ENCODE results near the gene MED9.

The MED9 gene

DNA sequence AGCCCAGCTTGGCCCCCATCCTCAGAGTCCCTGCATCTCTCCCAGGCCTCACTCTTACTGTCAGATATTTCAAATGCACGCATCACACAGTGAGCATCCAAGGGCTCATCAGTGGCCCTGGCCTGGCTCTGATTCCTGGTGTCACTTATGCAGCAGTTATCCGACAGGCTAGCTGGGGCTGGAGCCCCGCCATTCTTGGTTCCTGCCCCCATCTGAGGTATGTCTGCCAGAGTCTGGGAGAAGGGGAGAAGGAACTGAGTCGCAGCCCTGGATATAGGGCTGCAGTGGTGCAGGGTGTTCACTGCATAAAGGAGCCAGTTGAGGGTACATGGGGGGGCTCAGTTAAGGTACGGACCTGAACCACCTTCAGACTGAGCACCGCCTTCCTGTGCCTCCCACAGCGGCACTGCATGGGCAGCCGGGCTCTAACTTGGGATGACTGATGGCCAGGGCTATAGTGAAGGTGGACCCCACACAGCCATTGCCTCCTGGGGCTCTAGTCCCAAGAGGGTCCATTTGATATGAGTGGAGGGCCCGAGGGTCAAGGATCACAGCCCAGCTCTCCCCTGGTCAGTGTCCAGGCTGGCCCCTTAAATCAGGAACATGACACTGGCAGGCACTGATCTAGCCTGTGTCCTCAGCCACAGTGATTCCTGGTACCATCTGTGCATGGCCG is 21.2 kb downstream of the MED9 start:
- in situ Hi-C loops (cut with HindIII; ENCODE audit: low pct_ligation_motif_present, low pct_unique_long_range_greater_than_20kb, low sequenced_read_pairs) = no loop called here
- DNase-seq = no peak

DNA sequence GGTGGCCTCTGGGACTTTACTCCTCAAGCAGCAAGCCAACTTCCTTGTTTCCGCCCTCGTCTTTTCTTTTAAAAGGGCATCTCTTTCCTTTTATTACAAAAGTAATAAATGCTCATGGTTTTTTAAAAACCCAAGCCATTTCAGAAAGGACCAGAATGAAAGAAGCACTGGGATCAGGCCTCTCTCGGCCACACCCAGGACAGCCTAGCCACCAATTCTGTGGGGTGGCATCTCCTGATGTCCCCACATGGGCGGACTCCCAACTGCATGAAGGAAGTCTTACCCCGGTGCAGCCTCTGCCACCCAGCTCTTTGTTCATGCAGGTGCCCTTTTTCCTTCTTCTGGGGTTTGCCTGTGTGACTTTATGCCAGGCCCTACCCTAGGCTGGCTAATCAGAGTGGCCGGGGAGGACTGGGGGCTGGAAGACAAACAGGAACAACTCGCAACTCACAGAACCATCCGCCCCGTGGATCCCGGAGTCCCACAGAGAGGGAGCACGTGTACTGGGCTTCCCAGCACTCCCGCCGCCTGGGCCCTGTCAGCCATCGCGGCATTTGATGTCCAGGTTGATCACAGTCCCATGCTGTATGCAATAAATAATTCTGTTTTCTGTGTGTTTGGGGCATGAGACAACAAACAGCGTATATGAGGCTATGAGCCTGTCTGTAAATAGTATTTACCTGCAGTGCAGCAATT is 22.0 kb downstream of the MED9 start:
- in situ Hi-C loops (cut with HindIII; ENCODE audit: low pct_ligation_motif_present, low pct_unique_long_range_greater_than_20kb, low sequenced_read_pairs) = no loop called here
- DNase-seq = no peak

- DNase-seq = no peak
- in situ Hi-C loops (cut with HindIII; ENCODE audit: low pct_ligation_motif_present, low pct_unique_long_range_greater_than_20kb, low sequenced_read_pairs) = no loop called here
Observed at GRCh38 chr17:17499402-17500145, 22.8 kb downstream of the MED9 start.

DNA sequence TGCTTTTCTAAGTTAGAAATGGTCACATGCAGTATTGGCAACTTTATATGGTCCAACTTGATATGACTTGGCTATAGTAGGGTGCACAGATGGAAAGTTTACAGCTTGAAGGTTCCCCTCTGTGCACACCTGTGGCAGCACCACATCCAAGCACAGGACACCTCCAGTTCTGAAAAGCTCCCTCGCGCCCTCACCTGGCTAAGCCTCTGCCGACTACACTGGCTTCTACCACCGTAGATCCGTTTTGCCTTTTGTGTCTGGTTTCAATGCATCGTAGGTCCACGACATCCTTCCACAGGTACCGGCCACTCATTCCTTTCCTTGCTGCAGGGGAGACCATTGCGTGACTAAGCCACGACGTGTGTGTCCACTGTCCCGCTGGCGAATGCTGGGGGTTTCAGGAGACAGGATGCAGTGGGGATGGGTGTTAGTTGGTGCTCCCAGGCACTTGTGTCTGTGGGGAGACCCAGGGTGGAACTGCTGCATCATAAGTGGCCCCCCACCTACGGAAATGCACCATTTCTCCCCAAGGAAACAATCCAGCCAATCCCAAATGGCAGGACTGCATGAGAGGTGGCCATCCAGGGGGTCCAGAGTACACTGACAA is 24.3 kb downstream of the MED9 start:
- in situ Hi-C loops (cut with HindIII; ENCODE audit: low pct_ligation_motif_present, low pct_unique_long_range_greater_than_20kb, low sequenced_read_pairs) = no loop called here

GRCh38 chr17:17502741-17503565 is 26.2 kb downstream of the MED9 start:
- in situ Hi-C loops (cut with HindIII; ENCODE audit: low pct_ligation_motif_present, low pct_unique_long_range_greater_than_20kb, low sequenced_read_pairs) = no loop called here
- DNase-seq = no peak

More for the DNA sequence above, 24.3 kb downstream of the MED9 start:
- peak; percentile 42 for DNase-seq

- no peak for DNase-seq
- in situ Hi-C loops (cut with HindIII; ENCODE audit: low pct_ligation_motif_present, low pct_unique_long_range_greater_than_20kb, low sequenced_read_pairs) = no loop called here
Observed at GRCh38 chr17:17503566-17504130, 26.8 kb downstream of the MED9 start.

GRCh38 chr17:17504341-17505140 is 27.7 kb downstream of the MED9 start:
- in situ Hi-C loops (cut with HindIII; ENCODE audit: low pct_ligation_motif_present, low pct_unique_long_range_greater_than_20kb, low sequenced_read_pairs) = no loop called here
- DNase-seq = no peak

GRCh38 chr17:17505151-17505550 is 28.4 kb downstream of the MED9 start:
- in situ Hi-C loops (cut with HindIII; ENCODE audit: low pct_ligation_motif_present, low pct_unique_long_range_greater_than_20kb, low sequenced_read_pairs) = no loop called here
- no peak for DNase-seq

DNA sequence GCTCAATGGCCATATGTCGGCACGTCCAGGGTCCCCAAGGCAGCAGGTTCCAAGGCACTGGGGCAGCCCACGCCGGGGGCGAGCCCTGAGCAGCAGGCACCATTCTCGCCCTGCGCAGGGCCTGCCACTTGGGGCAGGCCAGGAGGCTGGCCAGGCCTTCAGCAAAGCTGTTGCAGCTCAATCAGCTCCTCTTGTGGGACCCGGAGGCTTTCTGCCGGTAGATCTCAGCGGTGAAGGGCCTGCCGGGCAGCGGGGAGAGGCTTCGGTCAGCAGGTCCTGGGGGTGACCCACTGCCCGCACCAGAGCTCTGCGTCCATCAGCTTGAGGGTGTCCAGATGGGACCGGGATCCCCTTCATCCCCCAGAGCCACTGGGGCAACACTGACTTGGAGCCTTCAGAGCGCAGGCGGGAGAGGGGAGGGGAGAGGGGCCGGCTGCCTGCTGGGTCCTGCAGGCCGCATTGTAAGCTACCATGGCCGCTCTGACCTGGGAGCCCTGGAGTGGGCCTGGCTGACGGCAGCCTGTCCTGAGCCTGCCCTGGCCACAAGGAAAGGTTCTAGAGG is 28.9 kb downstream of the MED9 start:
- no peak for DNase-seq
- in situ Hi-C loops (cut with HindIII; ENCODE audit: low pct_ligation_motif_present, low pct_unique_long_range_greater_than_20kb, low sequenced_read_pairs) = no loop called here

DNA sequence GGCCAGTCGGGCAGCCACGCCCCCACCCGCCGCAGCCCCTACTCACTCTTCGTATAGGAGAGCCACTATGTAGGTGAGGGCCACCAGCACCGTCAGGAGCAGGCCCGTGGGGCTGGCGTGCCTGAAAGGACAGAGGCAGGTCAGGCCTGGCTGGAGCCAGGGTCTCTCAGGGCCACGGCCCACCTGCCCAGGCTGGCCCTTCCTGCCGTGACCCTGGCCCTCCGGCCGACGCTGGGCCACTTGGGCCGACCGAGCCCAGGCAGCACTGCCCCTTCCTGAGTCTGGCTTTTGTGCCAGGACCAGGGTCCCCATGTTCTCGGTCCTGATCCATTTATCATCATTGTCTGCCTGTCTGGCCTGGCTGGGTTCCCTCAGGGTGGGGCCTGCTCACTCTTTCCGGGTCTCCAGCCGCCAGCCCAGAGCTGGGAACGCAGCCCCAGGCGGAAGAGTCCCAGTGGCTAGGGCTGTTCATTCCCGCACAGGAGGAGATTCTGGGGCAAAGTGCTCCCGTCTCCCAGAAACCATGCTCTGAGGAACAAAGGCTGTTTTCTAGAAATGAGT is 29.5 kb downstream of the MED9 start:
- DNase-seq = no peak
- in situ Hi-C loops (cut with HindIII; ENCODE audit: low pct_ligation_motif_present, low pct_unique_long_range_greater_than_20kb, low sequenced_read_pairs) = no loop called here

- DNase-seq = no peak
- in situ Hi-C loops (cut with HindIII; ENCODE audit: low pct_ligation_motif_present, low pct_unique_long_range_greater_than_20kb, low sequenced_read_pairs) = no loop called here
Observed at GRCh38 chr17:17506893-17507464, 30.2 kb downstream of the MED9 start.

DNA sequence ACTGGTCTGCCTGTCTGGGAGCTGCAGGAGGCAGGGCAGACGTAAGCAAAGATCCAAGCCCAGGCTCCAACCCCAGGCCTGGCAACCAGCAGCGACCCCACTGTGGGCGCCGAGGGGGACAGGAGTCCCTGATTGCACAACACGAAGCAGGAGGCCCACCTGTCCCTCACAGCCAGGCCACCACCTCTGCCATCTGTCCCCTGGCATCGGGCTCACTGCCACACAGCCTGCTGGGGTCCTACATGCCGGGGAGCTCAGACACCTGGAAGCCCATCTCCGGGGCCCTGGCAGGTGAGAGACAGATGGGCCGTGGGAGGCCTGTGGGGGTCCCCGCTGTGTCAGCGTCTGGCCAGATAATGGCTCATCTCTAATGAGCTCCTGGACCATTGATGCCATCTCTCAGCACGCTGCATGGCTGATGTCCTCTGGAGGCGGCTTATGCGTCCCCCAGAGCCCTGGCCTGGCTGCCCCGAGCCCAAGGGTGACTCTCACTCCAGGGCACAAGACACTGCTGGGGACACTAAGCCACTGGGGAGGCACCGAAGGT is 30.7 kb downstream of the MED9 start:
- DNase-seq = no peak
- in situ Hi-C loops (cut with HindIII; ENCODE audit: low pct_ligation_motif_present, low pct_unique_long_range_greater_than_20kb, low sequenced_read_pairs) = no loop called here

GRCh38 chr17:17508019-17508535 is 31.3 kb downstream of the MED9 start:
- no peak for DNase-seq
- in situ Hi-C loops (cut with HindIII; ENCODE audit: low pct_ligation_motif_present, low pct_unique_long_range_greater_than_20kb, low sequenced_read_pairs) = no loop called here

DNA sequence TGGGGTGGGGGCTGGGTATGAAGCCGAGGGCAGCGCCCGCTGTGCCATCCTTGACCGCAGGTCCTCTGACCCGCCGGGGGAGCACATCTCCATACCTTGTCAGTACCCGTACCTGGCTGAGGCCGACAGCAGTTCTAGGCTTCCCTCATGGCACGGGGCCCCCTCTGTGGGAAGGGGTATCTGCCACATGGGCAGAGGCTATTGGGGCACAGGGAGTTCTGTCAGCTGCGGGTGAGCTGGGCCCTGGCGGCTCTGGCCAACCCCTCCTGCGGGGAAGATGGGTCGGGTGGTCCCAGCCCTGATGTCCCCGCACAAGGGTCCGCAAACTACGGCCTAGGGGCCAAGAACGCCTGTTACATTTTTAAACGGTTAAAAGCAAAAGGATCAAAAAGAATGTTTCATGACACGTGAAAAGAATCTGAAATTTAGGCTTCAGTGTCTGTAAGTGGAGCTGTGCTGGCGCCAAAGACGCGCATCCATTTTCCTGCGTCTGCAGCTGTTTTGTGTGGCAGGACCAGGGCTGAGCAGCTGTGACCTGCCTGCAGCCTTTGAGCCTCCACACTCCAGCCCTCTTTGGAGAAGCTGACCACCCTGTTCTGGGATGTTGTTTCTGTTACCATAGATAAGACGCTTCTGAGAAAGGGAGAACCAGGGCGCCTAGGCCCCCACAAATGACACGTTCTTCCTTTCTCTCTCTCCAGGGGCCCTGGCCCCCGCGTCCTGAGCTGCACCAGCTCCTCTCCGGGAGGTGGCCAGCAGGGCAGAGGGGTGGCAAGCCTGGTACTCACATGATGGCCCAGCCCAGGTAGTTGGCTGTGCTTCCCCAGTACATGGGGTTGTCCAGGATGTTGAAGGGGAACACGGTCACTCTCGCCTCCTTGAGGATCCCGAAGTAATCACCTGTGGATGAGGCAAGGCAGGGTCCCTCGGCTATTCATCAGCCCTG is 32.1 kb downstream of the MED9 start:
- in situ Hi-C loops (cut with HindIII; ENCODE audit: low pct_ligation_motif_present, low pct_unique_long_range_greater_than_20kb, low sequenced_read_pairs) = no loop called here
- no peak for DNase-seq
